Spleen (tissue), 11 donors: Measurements from ENCODE around the gene TADA2A. TPM values are rescaled to one million over a fixed set of nuclear protein-coding genes. Genes with fewer than 3 reads are reported as not detected.

Experiments
- DNase-seq: peaks from one replicate; pipeline ENCODE4 v3.0.0-alpha.2; 2020
- H3K27ac ChIP-seq, 8 donors: fragments of 200-600 bp; sonication (generic) in 7 of 8; 1 replicate in 4 of 8; 2 replicates in 4 of 8; pipeline versions ENCODE4 v1.5.0 to v1.8.0; 2016 to 2021; ENCODE audit warnings: inconsistent platforms in 4 of 8, mild to moderate bottlenecking in 4 of 8, moderate library complexity in 1 of 8
- H3K27me3 ChIP-seq, 7 donors: fragments of 200-600 bp; sonication (generic) in 6 of 7; replicated peaks in 1 of 7; 1 replicate in 4 of 7; 2 replicates in 3 of 7; pipeline versions ENCODE4 v1.5.0 to v1.8.0; 2016 to 2021; ENCODE audit warnings: inconsistent platforms in 3 of 7, mild to moderate bottlenecking in 1 of 7
- H3K36me3 ChIP-seq, 6 donors: fragments of 200-600 bp; sonication (generic) in 5 of 6; 1 replicate in 4 of 6; 2 replicates in 2 of 6; pipeline versions ENCODE4 v1.5.0 to v1.8.0; 2016 to 2021; ENCODE audit warnings: inconsistent platforms in 2 of 6
- H3K4me1 ChIP-seq, 6 donors: fragments of 200-600 bp; sonication (generic) in 5 of 6; 1 replicate in 3 of 6; 2 replicates in 3 of 6; pipeline versions ENCODE4 v1.5.0 to v1.8.0; 2016 to 2021; ENCODE audit warnings: inconsistent platforms in 3 of 6
- H3K4me3 ChIP-seq, 8 donors: fragments of 200-600 bp; sonication (generic) in 7 of 8; 1 replicate in 4 of 8; 2 replicates in 4 of 8; pipeline versions ENCODE4 v1.5.0 to v1.8.0; 2016 to 2021; ENCODE audit warnings: inconsistent platforms in 4 of 8, mild to moderate bottlenecking in 4 of 8, moderate library complexity in 2 of 8
- H3K9me3 ChIP-seq, 8 donors: fragments of 200-600 bp; sonication (generic) in 7 of 8; 1 replicate in 4 of 8; 2 replicates in 4 of 8; pipeline versions ENCODE4 v1.5.0 to v1.8.0; 2016 to 2021; ENCODE audit warnings: inconsistent platforms in 4 of 8
- CTCF ChIP-seq, 11 experiments: fragments of 200-600 bp in 7 of 11; fragments of 450-650 bp in 4 of 11; sonication (generic) in 4 of 11; IDR thresholded peaks in 8 of 11; conservative IDR thresholded peaks in 3 of 11; 1 replicate in 7 of 11; 2 replicates in 4 of 11; pipeline versions ENCODE4 v1.4.0 to v1.8.0; 2016 to 2021; ENCODE audit warnings: antibody characterized with exemption in 11 of 11, inconsistent platforms in 4 of 11, mild to moderate bottlenecking in 1 of 11
- POLR2A ChIP-seq, 3 donors: fragments of 450-650 bp; IDR thresholded peaks; one replicate each; pipeline ENCODE4 v1.5.1; 2017; ENCODE audit warnings: antibody characterized with exemption in 3 of 3, mild to moderate bottlenecking in 1 of 3
- POLR2AphosphoS5 ChIP-seq, 3 donors: sonication (generic); formaldehyde crosslinking; IDR thresholded peaks; one replicate each; pipeline ENCODE4 v1.5.1; 2017; ENCODE audit warnings: antibody characterized with exemption in 3 of 3
- WGBS, 5 donors: extraction: QIAGEN DNeasy Blood & Tissue Kit in 3 of 5; methylation state at CpG; one replicate each; pipeline versions ENCODE4 v1.1.5 to v1.1.7; 2013 to 2018; 5-methylcytosine and 5-hydroxymethylcytosine counted together
- intact Hi-C: fragments of 100-400 bp; cut with DNase I; formaldehyde crosslinking; loops from one replicate; pipeline ENCODE4 v1.15.0; 2023; ENCODE audit warnings: low total_unique reads
- polyA plus RNA-seq, 3 donors: library from polyadenylated mRNA; stranded (reverse); fragments of 200-250 nt; gene quantifications; one replicate each; pipeline ENCODE4 v1.2.1, GENCODE V29; 2013
- total RNA-seq, 7 donors: library from RNA; depleted of rRNA in 3 of 7; stranded (reverse); fragments of >200 nt in 3 of 7; fragmentation: NEBNext Ultra II Directional in 4 of 7; extraction: Animal tissue kit (Norgen Biotek cat#: 25700) in 4 of 7; gene quantifications; one replicate each; pipeline versions ENCODE4 v1.1.0 to v1.2.1, GENCODE V29; 2016 to 2021
- donor health status: healthy with polysubstance abuse.
- donor health status: DM: no; HTN: no; CAD: no; lungs with moderate emphysema.
- donor health status: DM: no; HTN: no; CAD: no.
- donor health status: Bipolar disorder and iron deficiency.
- donor health status: healthy.
- donor health status: DM: no; HTN: no; CAD: no.
- donor health status: DM: yes; HTN: yes; CAD: no.

The TADA2A gene
- total and polyA plus RNA-seq, 10 donors = 7.8 to 31.8 (median 20.6) TPM

GRCh38 chr17:37470181-37470580 lies 63.5 kb downstream of the TADA2A start:
- Histone ChIP-seq H3K4me3 (no peak overlapping the region), H3K4me1 (no peaks in the 10 kb centered on the region), H3K27ac (no peak overlapping the region), H3K9me3 (no peaks in the 10 kb centered on the region), H3K27me3 (no peaks in the 10 kb centered on the region), H3K36me3 (peaks cover 0 to 100% (median 89%) of the 10 kb centered on the region in 6 donors)
- intact Hi-C loops = no loop called here
- TF ChIP-seq POLR2AphosphoS5 (IDR thresholded peaks at IDR 0.05) (no peak), CTCF (IDR thresholded peaks at IDR 0.05 in 8 of 11, conservative IDR thresholded peaks at IDR 0.05 in 3 of 11) (no peak), POLR2A (IDR thresholded peaks at IDR 0.05) (no peak)
- 65 to 71% (median 65%) methylated on average over 7 of the region's 7 CpGs for WGBS, 5 donors
- no peak for DNase-seq

- intact Hi-C loops = no loop called here
- Histone ChIP-seq H3K4me1 (no peaks in the 10 kb centered on the region), H3K27ac (no peak overlapping the region), H3K4me3 (no peak overlapping the region), H3K36me3 (peaks cover 0 to 99% (median 83%) of the 10 kb centered on the region in 6 donors), H3K27me3 (no peaks in the 10 kb centered on the region), H3K9me3 (no peaks in the 10 kb centered on the region)
- DNase-seq = no peak
- TF ChIP-seq CTCF (IDR thresholded peaks at IDR 0.05 in 8 of 11, conservative IDR thresholded peaks at IDR 0.05 in 3 of 11) = no peak
- 63 to 85% (median 70%) methylated on average over 1 of the region's 1 CpG for WGBS, 5 donors
Measured at GRCh38 chr17:37475731-37476420, 69.2 kb downstream of the TADA2A start.

GRCh38 chr17:37476431-37477120 lies 69.9 kb downstream of the TADA2A start:
- Histone ChIP-seq H3K4me3 (no peak overlapping the region), H3K27ac (no peak overlapping the region), H3K4me1 (no peaks in the 10 kb centered on the region), H3K27me3 (no peaks in the 10 kb centered on the region), H3K36me3 (peaks cover 0 to 92% (median 76%) of the 10 kb centered on the region in 6 donors), H3K9me3 (no peaks in the 10 kb centered on the region)
- no peak for DNase-seq
- TF ChIP-seq CTCF (IDR thresholded peaks at IDR 0.05 in 8 of 11, conservative IDR thresholded peaks at IDR 0.05 in 3 of 11) (no peak), POLR2A (IDR thresholded peaks at IDR 0.05) (no peak), POLR2AphosphoS5 (IDR thresholded peaks at IDR 0.05) (no peak)
- WGBS, 5 donors = 84 to 96% (median 92%) methylated on average over 4 of the region's 4 CpGs
- intact Hi-C loops = no loop called here

- H3K4me3 ChIP-seq = no peak overlapping the region
- no peak overlapping the region for H3K27ac ChIP-seq
- intact Hi-C loops = no loop called here
- H3K4me1 ChIP-seq = no peaks in the 10 kb centered on the region
- no peaks in the 10 kb centered on the region for H3K9me3 ChIP-seq
- peaks cover 0 to 76% (median 61%) of the 10 kb centered on the region in 6 donors for H3K36me3 ChIP-seq
- WGBS, 5 donors = 79 to 93% (median 89%) methylated on average over 2 of the region's 2 CpGs
- no peak for DNase-seq
- TF ChIP-seq CTCF (IDR thresholded peaks at IDR 0.05 in 8 of 11, conservative IDR thresholded peaks at IDR 0.05 in 3 of 11) (no peak), POLR2A (IDR thresholded peaks at IDR 0.05) (no peak), POLR2AphosphoS5 (IDR thresholded peaks at IDR 0.05) (no peak)
- H3K27me3 ChIP-seq = no peaks in the 10 kb centered on the region
Measured at GRCh38 chr17:37478187-37478586, 71.5 kb downstream of the TADA2A start.
